ENCODE results near the gene VWC2.
A peak's percentile ranks its signal among the peaks of the same experiment; 100 is the strongest.

VWC2 gene

DNA sequence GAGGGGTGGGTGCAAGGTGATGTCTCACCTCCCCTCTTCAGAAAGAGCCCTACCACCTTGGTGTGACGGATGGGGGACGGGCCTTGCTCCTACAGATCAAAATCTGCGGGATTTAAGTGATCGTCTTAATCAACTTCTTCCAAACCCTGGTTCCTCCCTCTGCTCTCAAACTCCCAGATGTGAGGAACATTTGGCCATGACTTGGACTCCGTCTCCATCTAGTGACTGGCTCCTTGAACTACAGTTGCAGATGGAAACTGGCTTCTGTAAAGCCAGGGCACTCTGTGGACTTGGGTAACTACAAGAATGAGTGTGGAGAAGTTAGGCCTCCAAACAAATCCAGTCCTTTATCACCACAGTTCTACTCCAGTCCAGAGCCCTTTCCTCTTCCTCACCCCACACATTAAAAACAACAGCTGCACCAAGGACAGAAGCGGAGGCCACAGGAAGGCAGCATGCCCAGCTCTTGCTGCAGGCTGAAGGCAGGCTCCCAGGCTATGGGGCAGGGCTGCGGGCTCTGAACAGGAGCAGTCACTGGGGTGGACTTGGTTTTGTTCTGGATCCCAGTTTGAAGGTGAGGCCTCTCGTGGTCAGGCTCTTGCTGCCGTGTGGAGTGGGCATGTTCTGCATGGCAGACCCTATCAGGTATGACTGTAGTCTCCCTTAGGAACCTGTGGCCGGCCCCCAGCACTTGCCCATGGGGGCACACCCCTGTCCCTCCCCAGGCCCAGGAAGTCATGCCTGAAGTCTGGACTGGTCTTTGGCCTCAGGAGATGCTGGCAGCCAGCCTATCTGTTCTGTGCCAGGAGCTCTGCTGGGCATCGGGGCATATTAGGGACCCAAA, 79.4 kb downstream of the VWC2 start:
- H3K4me1 ChIP-seq (ENCODE audit: control insufficient read depth, insufficient read depth, low read length): peaks cover 23% of the 10 kb centered on the region
- H3K27me3 ChIP-seq (ENCODE audit: control insufficient read depth, insufficient read depth, low read length): no peaks in the 10 kb centered on the region
- no peak overlapping the region for H3K27ac ChIP-seq (ENCODE audit: low read depth, low read length)
- H3K9ac ChIP-seq (ENCODE audit: low read depth, low read length): no peak overlapping the region
- no peak overlapping the region for H3K4me3 ChIP-seq (ENCODE audit: low read depth, low read length)
- no peaks in the 10 kb centered on the region; the same call in 1 of the 2 replicates for H3K9me3 ChIP-seq (ENCODE audit: control insufficient read depth, insufficient read depth, low read length)
- H3K36me3 ChIP-seq (ENCODE audit: control insufficient read depth, insufficient read depth, low read length): no peaks in the 10 kb centered on the region

DNA sequence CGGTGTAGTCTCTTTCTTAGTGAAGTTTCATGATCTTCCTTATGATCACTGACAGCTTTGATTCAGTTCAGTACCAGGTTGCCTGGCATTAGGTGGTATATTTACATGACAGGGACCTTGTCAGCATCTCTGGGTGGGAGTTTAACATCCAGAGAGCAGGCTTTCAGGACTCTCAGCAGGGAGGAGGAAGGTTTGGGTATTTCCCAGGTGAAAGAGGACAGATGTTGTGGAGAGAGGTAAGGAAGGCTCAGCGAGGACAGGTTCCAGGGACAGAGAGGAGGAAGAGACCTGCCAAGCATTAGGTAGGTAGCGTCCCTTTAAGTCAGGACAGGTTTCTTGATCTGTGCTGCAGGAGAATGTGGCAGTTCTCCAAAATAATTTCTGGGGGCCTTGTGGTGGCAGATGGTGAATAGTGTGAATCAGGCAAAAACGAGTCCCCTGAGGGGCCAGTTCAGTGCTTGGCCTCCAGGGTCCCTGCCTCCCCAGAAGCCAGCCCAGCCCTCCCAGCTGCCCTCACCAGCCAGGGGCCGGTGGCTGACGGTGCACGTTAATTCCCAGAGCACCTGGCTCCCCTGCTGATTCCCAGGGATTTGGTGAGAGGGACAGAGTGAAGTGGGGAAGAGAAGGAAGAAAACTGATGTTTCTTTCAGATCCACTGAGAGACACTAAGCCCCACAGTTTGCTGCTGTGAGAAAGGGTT, 82.0 kb downstream of the VWC2 start:
- H3K9me3 ChIP-seq (ENCODE audit: control insufficient read depth, insufficient read depth, low read length): no peaks in the 10 kb centered on the region; the same call in 1 of the 2 replicates
- H3K4me3 ChIP-seq (ENCODE audit: low read depth, low read length): no peak overlapping the region
- peaks cover 23% of the 10 kb centered on the region for H3K4me1 ChIP-seq (ENCODE audit: control insufficient read depth, insufficient read depth, low read length)
- no peaks in the 10 kb centered on the region for H3K36me3 ChIP-seq (ENCODE audit: control insufficient read depth, insufficient read depth, low read length)
- H3K27ac ChIP-seq (ENCODE audit: low read depth, low read length): peak overlapping the region; percentile 46
- no peak overlapping the region for H3K9ac ChIP-seq (ENCODE audit: low read depth, low read length)
- no peaks in the 10 kb centered on the region for H3K27me3 ChIP-seq (ENCODE audit: control insufficient read depth, insufficient read depth, low read length)

DNA sequence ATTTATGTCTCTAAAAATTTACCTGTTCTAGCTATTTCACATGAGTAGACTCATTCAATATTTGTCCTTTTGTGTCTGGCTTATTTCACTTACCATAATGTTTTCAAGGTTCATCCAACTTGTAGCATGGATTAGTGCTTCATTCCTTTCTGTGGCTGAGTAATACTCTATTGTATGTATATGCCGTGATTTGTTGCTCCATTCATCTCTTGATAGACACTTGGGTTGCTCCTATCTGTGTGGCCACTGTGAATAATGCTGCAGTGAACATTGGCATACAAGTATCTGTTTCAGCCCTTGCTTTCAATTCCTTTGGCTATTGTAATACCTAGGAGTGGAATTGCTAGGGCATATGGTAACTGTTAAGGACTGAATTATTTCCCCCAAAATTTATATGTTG, 86.9 kb downstream of the VWC2 start:
- no peak overlapping the region for H3K4me3 ChIP-seq (ENCODE audit: low read depth, low read length)
- no peaks in the 10 kb centered on the region for H3K36me3 ChIP-seq (ENCODE audit: control insufficient read depth, insufficient read depth, low read length)
- no peak overlapping the region for H3K27ac ChIP-seq (ENCODE audit: low read depth, low read length)
- H3K4me1 ChIP-seq (ENCODE audit: control insufficient read depth, insufficient read depth, low read length): peaks cover 11% of the 10 kb centered on the region
- no peak overlapping the region for H3K9ac ChIP-seq (ENCODE audit: low read depth, low read length)
- no peaks in the 10 kb centered on the region; the same call in 1 of the 2 replicates for H3K9me3 ChIP-seq (ENCODE audit: control insufficient read depth, insufficient read depth, low read length)
- no peaks in the 10 kb centered on the region for H3K27me3 ChIP-seq (ENCODE audit: control insufficient read depth, insufficient read depth, low read length)

DNA sequence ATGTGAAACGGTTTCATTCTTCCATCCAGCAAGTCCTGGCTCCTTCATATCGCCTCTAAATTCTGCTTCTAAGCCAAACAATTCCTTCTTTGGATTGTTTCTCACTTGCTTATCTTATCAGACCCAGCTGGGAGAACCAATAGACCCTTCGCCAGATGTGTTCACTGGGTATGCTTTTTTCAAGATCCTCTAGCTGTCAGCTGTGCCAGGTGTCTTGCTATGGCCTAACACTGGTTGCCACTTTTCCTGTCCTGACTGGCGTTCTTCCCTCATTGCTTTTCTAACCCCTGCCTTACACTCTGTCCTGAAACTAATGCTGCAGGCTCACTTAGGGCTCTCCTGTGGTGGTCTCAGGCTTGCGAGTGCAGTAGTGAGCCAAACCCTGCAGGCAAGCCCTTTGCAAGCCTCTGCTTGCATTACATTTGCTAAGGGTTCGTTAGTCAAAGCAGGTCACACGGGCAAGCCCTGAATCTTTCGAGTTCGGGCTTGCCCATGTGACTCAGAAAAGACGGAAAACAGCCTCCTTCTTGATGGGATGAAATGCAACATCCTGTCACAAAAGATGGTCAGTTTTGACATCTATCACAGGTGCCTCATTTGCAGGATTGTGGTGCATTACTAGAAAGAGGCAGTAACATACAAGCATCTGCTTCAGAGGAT, 92.8 kb downstream of the VWC2 start:
- no peaks in the 10 kb centered on the region for H3K9me3 ChIP-seq (ENCODE audit: control insufficient read depth, insufficient read depth, low read length)
- H3K36me3 ChIP-seq (ENCODE audit: control insufficient read depth, insufficient read depth, low read length): no peaks in the 10 kb centered on the region
- H3K4me3 ChIP-seq (ENCODE audit: low read depth, low read length): no peak overlapping the region

DNA sequence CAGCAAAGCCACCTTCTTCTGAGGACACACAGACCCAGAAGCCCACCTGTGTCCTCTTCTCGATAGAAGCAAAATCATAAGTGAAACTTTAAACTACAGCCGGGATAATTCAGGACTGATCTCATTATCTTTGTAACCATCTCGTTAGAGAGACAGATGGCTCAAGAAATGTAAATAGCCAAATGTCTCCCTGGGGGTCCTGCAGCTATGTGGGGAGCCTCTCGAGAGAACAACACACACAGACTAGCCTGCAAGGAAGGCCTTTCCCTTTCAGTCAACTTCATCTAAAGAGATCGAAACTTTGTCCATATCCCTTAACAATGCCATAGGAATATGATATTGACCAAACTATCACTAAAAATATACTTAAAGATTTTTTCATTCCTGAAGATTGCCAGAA, 93.5 kb downstream of the VWC2 start:
- Histone ChIP-seq H3K36me3 (ENCODE audit: control insufficient read depth, insufficient read depth, low read length) (no peaks in the 10 kb centered on the region), H3K9ac (ENCODE audit: low read depth, low read length) (no peak overlapping the region), H3K4me3 (ENCODE audit: low read depth, low read length) (no peak overlapping the region), H3K9me3 (ENCODE audit: control insufficient read depth, insufficient read depth, low read length) (no peaks in the 10 kb centered on the region), H3K4me1 (ENCODE audit: control insufficient read depth, insufficient read depth, low read length) (peaks cover 9% of the 10 kb centered on the region; the same call in 1 of the 2 replicates), H3K27me3 (ENCODE audit: control insufficient read depth, insufficient read depth, low read length) (no peaks in the 10 kb centered on the region), H3K27ac (ENCODE audit: low read depth, low read length) (no peak overlapping the region)

More for the DNA sequence above, 92.8 kb downstream of the VWC2 start:
- Histone ChIP-seq H3K27ac (ENCODE audit: low read depth, low read length) (no peak overlapping the region), H3K27me3 (ENCODE audit: control insufficient read depth, insufficient read depth, low read length) (no peaks in the 10 kb centered on the region), H3K4me1 (ENCODE audit: control insufficient read depth, insufficient read depth, low read length) (peaks cover 9% of the 10 kb centered on the region; the same call in 1 of the 2 replicates), H3K9ac (ENCODE audit: low read depth, low read length) (no peak overlapping the region)

DNA sequence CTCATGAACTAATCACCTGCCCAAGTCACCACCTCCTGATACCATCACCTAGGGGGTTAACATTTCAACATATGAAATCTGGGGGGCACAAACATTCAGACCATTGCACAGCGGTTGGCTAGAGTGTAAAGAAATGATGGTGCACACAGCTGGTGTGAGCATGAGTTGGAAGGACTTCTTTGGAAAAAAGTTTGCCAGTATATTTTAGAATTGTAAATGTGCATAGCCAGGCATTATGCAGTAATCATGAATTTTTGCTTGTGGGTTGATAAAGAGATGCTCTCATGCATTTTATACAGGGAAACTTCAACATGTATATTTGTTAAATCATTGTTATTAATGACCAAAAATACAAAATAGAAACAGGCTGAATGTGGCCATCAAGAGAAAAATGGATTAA, 100.0 kb downstream of the VWC2 start:
- no peaks in the 10 kb centered on the region for H3K9me3 ChIP-seq (ENCODE audit: control insufficient read depth, insufficient read depth, low read length)
- H3K4me3 ChIP-seq (ENCODE audit: low read depth, low read length): no peak overlapping the region
- H3K4me1 ChIP-seq (ENCODE audit: control insufficient read depth, insufficient read depth, low read length): no peaks in the 10 kb centered on the region
- H3K27ac ChIP-seq (ENCODE audit: low read depth, low read length): no peak overlapping the region
- no peaks in the 10 kb centered on the region for H3K27me3 ChIP-seq (ENCODE audit: control insufficient read depth, insufficient read depth, low read length)
- no peak overlapping the region for H3K9ac ChIP-seq (ENCODE audit: low read depth, low read length)
- H3K36me3 ChIP-seq (ENCODE audit: control insufficient read depth, insufficient read depth, low read length): no peaks in the 10 kb centered on the region

DNA sequence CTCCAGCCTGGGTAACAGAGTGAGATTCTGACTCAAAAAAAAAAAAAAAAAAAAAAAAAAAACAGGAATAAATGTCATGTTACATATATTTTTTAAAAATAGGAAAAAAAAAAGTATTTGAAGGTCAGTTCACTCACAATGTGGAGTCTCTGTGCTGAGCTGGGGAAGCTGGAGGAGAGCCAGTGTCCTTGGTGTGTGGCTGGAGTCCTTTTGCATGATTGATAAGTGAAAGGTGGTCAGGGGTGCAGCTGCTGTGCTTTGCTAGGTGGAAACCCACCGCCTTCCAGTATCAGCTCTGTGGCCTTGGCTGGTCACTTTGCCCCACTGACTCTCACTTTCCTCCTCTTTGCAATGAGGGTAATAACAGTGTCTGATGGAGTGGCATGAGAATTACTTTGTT, 101.9 kb downstream of the VWC2 start:
- Histone ChIP-seq H3K27ac (ENCODE audit: low read depth, low read length) (no peak overlapping the region), H3K27me3 (ENCODE audit: control insufficient read depth, insufficient read depth, low read length) (no peaks in the 10 kb centered on the region), H3K9me3 (ENCODE audit: control insufficient read depth, insufficient read depth, low read length) (no peaks in the 10 kb centered on the region), H3K36me3 (ENCODE audit: control insufficient read depth, insufficient read depth, low read length) (no peaks in the 10 kb centered on the region), H3K4me3 (ENCODE audit: low read depth, low read length) (no peak overlapping the region), H3K9ac (ENCODE audit: low read depth, low read length) (no peak overlapping the region), H3K4me1 (ENCODE audit: control insufficient read depth, insufficient read depth, low read length) (no peaks in the 10 kb centered on the region)

DNA sequence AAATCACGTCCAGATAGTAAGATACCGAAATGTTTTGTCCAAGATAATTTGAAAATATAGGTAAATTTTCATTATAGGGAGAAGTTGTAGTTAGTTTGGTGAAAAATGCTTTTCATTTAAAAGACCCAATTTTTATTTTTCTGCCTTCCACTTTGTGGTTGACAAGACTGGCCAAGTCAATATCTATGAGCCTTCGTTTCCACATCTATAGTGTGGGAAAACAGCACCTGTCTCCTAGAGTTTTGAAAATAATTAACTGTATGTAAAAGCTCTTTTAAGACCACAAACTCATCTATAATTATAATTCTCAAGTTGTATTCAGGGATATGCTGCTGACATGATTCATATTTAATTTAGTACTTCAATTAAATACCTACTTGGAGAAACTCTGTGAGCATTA, 102.8 kb downstream of the VWC2 start:
- H3K4me1 ChIP-seq (ENCODE audit: control insufficient read depth, insufficient read depth, low read length): no peaks in the 10 kb centered on the region
- H3K9ac ChIP-seq (ENCODE audit: low read depth, low read length): no peak overlapping the region
- no peaks in the 10 kb centered on the region for H3K27me3 ChIP-seq (ENCODE audit: control insufficient read depth, insufficient read depth, low read length)
- no peak overlapping the region for H3K4me3 ChIP-seq (ENCODE audit: low read depth, low read length)
- no peak overlapping the region for H3K27ac ChIP-seq (ENCODE audit: low read depth, low read length)
- H3K36me3 ChIP-seq (ENCODE audit: control insufficient read depth, insufficient read depth, low read length): no peaks in the 10 kb centered on the region
- H3K9me3 ChIP-seq (ENCODE audit: control insufficient read depth, insufficient read depth, low read length): no peaks in the 10 kb centered on the region

DNA sequence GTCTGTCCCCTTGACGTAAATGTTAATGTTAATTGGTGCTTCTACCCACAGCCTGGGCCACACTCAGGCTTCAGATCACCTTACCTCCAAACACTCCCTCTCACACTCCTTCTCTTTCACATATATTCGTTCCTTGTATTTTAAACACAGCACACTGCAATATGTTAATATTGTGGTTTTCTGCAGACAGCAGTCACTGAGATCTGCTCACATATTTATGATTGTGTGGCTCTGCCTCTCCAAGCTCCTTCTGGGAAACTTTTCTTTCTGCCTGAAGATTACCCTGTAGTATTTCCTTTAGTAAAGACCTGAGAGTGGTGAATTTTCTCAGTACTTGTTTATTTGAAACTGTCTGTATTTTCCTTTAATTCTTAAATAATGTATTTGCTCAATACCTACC, 104.7 kb downstream of the VWC2 start:
- H3K27me3 ChIP-seq (ENCODE audit: control insufficient read depth, insufficient read depth, low read length): no peaks in the 10 kb centered on the region
- H3K4me3 ChIP-seq (ENCODE audit: low read depth, low read length): no peak overlapping the region
- H3K27ac ChIP-seq (ENCODE audit: low read depth, low read length): no peak overlapping the region
- H3K9ac ChIP-seq (ENCODE audit: low read depth, low read length): no peak overlapping the region
- no peaks in the 10 kb centered on the region for H3K4me1 ChIP-seq (ENCODE audit: control insufficient read depth, insufficient read depth, low read length)
- H3K9me3 ChIP-seq (ENCODE audit: control insufficient read depth, insufficient read depth, low read length): no peaks in the 10 kb centered on the region
- H3K36me3 ChIP-seq (ENCODE audit: control insufficient read depth, insufficient read depth, low read length): no peaks in the 10 kb centered on the region

DNA sequence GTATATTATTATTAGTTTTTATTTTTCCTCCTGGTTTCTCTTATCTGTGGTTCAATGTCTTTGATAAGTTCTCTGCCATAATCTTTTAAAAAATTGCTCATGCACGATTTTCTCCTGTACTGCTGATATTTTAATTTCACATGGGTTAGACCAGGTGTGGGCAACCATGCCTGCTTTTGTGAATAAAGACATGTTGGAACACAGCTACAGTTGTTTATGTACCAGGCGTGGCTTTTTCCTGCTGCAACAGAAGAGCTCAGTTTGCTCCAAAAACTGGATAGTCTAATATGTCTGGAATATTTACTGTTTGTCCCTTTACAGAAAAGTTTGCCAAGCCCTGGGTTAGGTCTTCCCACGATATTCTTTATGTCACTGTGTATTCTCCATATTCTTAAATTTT, 105.2 kb downstream of the VWC2 start:
- Histone ChIP-seq H3K27ac (ENCODE audit: low read depth, low read length) (no peak overlapping the region), H3K4me1 (ENCODE audit: control insufficient read depth, insufficient read depth, low read length) (no peaks in the 10 kb centered on the region), H3K36me3 (ENCODE audit: control insufficient read depth, insufficient read depth, low read length) (no peaks in the 10 kb centered on the region), H3K4me3 (ENCODE audit: low read depth, low read length) (no peak overlapping the region), H3K27me3 (ENCODE audit: control insufficient read depth, insufficient read depth, low read length) (no peaks in the 10 kb centered on the region), H3K9ac (ENCODE audit: low read depth, low read length) (no peak overlapping the region), H3K9me3 (ENCODE audit: control insufficient read depth, insufficient read depth, low read length) (no peaks in the 10 kb centered on the region)

DNA sequence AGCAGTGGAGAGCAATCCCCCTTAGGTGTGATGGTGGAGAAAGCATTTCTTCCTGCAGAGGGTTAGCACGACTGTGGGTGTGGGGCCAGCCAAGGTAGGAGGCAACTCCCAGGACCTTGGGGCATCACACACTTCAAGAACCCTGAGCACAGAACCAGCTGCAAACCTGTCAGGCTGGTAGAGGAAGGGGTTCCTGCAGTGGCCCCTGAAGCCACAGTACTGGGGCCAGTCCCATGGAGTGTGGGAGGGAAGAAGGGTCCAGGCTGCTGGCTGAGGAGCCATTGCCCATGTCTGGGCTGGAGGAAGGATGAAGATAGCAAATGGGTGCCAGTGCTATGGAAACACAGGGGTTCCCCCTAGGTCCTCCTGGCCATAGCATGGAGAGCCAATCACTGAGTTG, 110.5 kb downstream of the VWC2 start:
- no peaks in the 10 kb centered on the region for H3K36me3 ChIP-seq (ENCODE audit: control insufficient read depth, insufficient read depth, low read length)
- H3K4me3 ChIP-seq (ENCODE audit: low read depth, low read length): no peak overlapping the region
- H3K27ac ChIP-seq (ENCODE audit: low read depth, low read length): no peak overlapping the region
- no peaks in the 10 kb centered on the region for H3K27me3 ChIP-seq (ENCODE audit: control insufficient read depth, insufficient read depth, low read length)
- H3K9me3 ChIP-seq (ENCODE audit: control insufficient read depth, insufficient read depth, low read length): no peaks in the 10 kb centered on the region
- H3K4me1 ChIP-seq (ENCODE audit: control insufficient read depth, insufficient read depth, low read length): no peaks in the 10 kb centered on the region
- H3K9ac ChIP-seq (ENCODE audit: low read depth, low read length): no peak overlapping the region

Data from HUES48 (cell line).